Smooth muscle cell (in vitro differentiated cells): ENCODE measurements around the gene SCN8A. TPM values are rescaled to one million over a fixed set of nuclear protein-coding genes. Genes with fewer than 3 reads are reported as not detected.

Experiments
- DNase-seq: peaks from one replicate; lab custom pipeline; 2025; ENCODE audit not compliant: unreplicated experiment; lab: John Stamatoyannopoulos, UW
- H2AFZ ChIP-seq: fragments of 200-600 bp; sonication (generic); 2 replicates; pipeline ENCODE4 v1.6.0; 2016; ENCODE audit warnings: antibody characterized with exemption, low read depth, mild to moderate bottlenecking
- H3F3A ChIP-seq: fragments of 200-600 bp; sonication (generic); 2 replicates; pipeline ENCODE4 v1.6.0; 2017; ENCODE audit warnings: antibody characterized with exemption, low read depth
- H3K27ac ChIP-seq: fragments of 200-600 bp; sonication (generic); 2 replicates; pipeline ENCODE4 v1.5.1; 2016; ENCODE audit warnings: low read depth, mild to moderate bottlenecking
- H3K27me3 ChIP-seq: fragments of 200-600 bp; sonication (generic); 2 replicates; pipeline ENCODE4 v1.6.1; 2016; ENCODE audit warnings: low read depth, mild to moderate bottlenecking
- H3K36me3 ChIP-seq: fragments of 200-600 bp; sonication (generic); 2 replicates; pipeline ENCODE4 v1.5.1; 2016; ENCODE audit warnings: low read depth
- H3K4me1 ChIP-seq: fragments of 200-600 bp; sonication (generic); 2 replicates; pipeline ENCODE4 v1.5.1; 2016; ENCODE audit warnings: low read depth
- H3K4me2 ChIP-seq: fragments of 200-600 bp; sonication (generic); 2 replicates; pipeline ENCODE4 v1.6.0; 2016; ENCODE audit warnings: mild to moderate bottlenecking
- H3K4me3 ChIP-seq: fragments of 200-600 bp; sonication (generic); 2 replicates; pipeline ENCODE4 v1.5.1; 2016; ENCODE audit warnings: mild to moderate bottlenecking
- H3K79me2 ChIP-seq: fragments of 200-600 bp; sonication (generic); 2 replicates; pipeline ENCODE4 v1.6.0; 2016; ENCODE audit warnings: low read depth, mild to moderate bottlenecking
- H3K9ac ChIP-seq: fragments of 200-600 bp; sonication (generic); 2 replicates; pipeline ENCODE4 v1.6.0; 2016; ENCODE audit warnings: low read depth
- H3K9me3 ChIP-seq: fragments of 200-600 bp; sonication (generic); replicated peaks from 2 replicates; pipeline ENCODE4 v1.5.1; 2016; ENCODE audit warnings: low read depth
- H4K20me1 ChIP-seq: fragments of 200-600 bp; sonication (generic); 2 replicates; pipeline ENCODE4 v1.6.0; 2016; ENCODE audit warnings: low read depth
- CTCF ChIP-seq: fragments of 200-600 bp; sonication (generic); IDR thresholded peaks from 2 replicates; pipeline ENCODE4 v1.5.1; 2017; ENCODE audit warnings: borderline replicate concordance, mild to moderate bottlenecking, antibody characterized with exemption; ENCODE audit not compliant: insufficient read depth, poor library complexity, severe bottlenecking
- WGBS: methylation state at CpG from one replicate; pipeline ENCODE4 v1.1.7; 2016; ENCODE audit warnings: low lambda C conversion rate; 5-methylcytosine and 5-hydroxymethylcytosine counted together
- polyA plus RNA-seq: library from polyadenylated mRNA; unstranded; fragments of >200 nt; fragmentation: Nextera tagmentation; extraction: Ambion mirVana; gene quantifications from 2 replicates; pipeline ENCODE4 v1.2.1, GENCODE V29; 2016
- total RNA-seq: library from RNA; depleted of rRNA; stranded (reverse); fragments of >200 nt; gene quantifications from 2 replicates; pipeline ENCODE4 v1.2.3, GENCODE V29; 2014

The SCN8A gene
- total and polyA plus RNA-seq, 2 experiments from 2014 or later, result 0.38 to 4.5 TPM

- peaks cover 8% of the 10 kb centered on the region for H3K4me1 ChIP-seq
- H4K20me1 ChIP-seq, result no peaks in the 10 kb centered on the region
- H3K36me3 ChIP-seq, result no peaks in the 10 kb centered on the region
- H2AFZ ChIP-seq, result no peak overlapping the region
- 84% methylated on average over 13 of the region's 13 CpGs for WGBS
- no peak for TF ChIP-seq CTCF
- no peak overlapping the region for H3K4me3 ChIP-seq
- no peaks in the 10 kb centered on the region for H3K9me3 ChIP-seq
- H3K9ac ChIP-seq, result no peak overlapping the region
- no peaks in the 10 kb centered on the region for H3K27me3 ChIP-seq
- no peak for DNase-seq
- no peaks in the 10 kb centered on the region for H3K79me2 ChIP-seq
- H3K4me2 ChIP-seq, result no peak overlapping the region
- H3K27ac ChIP-seq, result no peak overlapping the region
- H3F3A ChIP-seq, result no peaks in the 10 kb centered on the region
These were observed 220.5 kb downstream of the SCN8A start for GRCh38 chr12:51811203-51812202.

- DNase-seq, result no peak
- no peak for TF ChIP-seq CTCF
These were observed 221.8 kb downstream of the SCN8A start for GRCh38 chr12:51812871-51813270.

GRCh38 chr12:51813931-51814310, 222.9 kb downstream of the SCN8A start:
- peak overlapping the region; percentile 54 for H2AFZ ChIP-seq
- H3F3A ChIP-seq, result no peaks in the 10 kb centered on the region
- peaks cover 8% of the 10 kb centered on the region for H3K4me1 ChIP-seq
- H3K9ac ChIP-seq, result no peak overlapping the region
- H3K79me2 ChIP-seq, result no peaks in the 10 kb centered on the region
- peak overlapping the region; percentile 93 for H3K4me2 ChIP-seq
- WGBS, result 15% methylated on average over 8 of the region's 34 CpGs
- H4K20me1 ChIP-seq, result no peaks in the 10 kb centered on the region
- H3K27me3 ChIP-seq, result no peaks in the 10 kb centered on the region
- DNase-seq, result no peak
- no peaks in the 10 kb centered on the region for H3K36me3 ChIP-seq
- peak overlapping the region; percentile 76 for H3K4me3 ChIP-seq
- no peak for TF ChIP-seq CTCF
- no peak overlapping the region for H3K27ac ChIP-seq
- no peaks in the 10 kb centered on the region for H3K9me3 ChIP-seq

More at GRCh38 chr12:51812871-51813270, 221.8 kb downstream of the SCN8A start:
- Histone ChIP-seq H3K27me3 (no peaks in the 10 kb centered on the region), H3K9me3 (no peaks in the 10 kb centered on the region), H3K4me3 (no peak overlapping the region), H3K9ac (no peak overlapping the region), H4K20me1 (no peaks in the 10 kb centered on the region), H3F3A (no peaks in the 10 kb centered on the region), H3K4me2 (no peak overlapping the region), H3K79me2 (no peaks in the 10 kb centered on the region), H3K27ac (no peak overlapping the region), H3K36me3 (no peaks in the 10 kb centered on the region), H3K4me1 (peaks cover 8% of the 10 kb centered on the region), H2AFZ (no peak overlapping the region)
- 89% methylated on average over 13 of the region's 13 CpGs for WGBS
